ENCODE data around the gene ZC3H18. TPM values are rescaled to one million over a fixed set of nuclear protein-coding genes. Genes with fewer than 3 reads are reported as not detected.
A peak's percentile ranks its signal among the peaks of the same experiment; 100 is the strongest.

The ZC3H18 gene
- total and polyA plus RNA-seq, 5 donors from 2014 or later = 10.9 to 162 (median 13.6) TPM

DNA sequence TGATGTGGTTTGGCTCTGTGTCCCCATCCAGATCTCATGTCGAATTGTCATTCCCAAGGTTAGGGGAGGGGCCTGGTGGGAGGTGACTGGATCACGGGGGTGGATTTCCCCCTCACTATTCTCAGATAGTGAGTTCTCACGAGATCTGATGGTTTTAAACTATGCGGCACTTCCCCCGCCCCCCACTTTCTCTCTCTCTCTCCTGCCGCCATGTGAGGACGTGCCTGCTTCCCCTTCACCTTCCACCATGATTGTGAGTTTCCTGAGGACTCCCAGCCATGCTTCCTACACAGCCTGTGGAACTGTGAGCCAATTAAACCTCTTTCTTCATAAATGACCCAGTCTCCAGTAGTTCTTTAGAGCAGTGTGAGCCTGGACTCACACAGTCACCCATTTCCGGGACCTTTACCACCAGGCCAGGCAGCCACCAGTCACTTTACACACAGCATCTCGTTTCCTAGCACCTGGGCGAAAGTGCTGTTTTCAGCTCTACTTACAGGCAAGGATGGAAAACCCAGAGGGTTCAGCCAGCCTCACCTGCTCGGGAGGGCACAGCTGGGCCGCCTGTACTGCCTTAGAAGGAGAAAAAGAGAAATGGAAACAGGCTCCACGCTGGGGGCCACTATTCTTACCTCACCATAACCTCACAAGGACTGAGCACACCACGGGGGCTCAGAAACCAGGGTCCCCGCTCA, 13.8 kb upstream of the ZC3H18 start:
- Histone ChIP-seq H3K4me1 (ENCODE audit: control insufficient read depth, insufficient read depth, low read length, poor library complexity, severe bottlenecking) (no peaks in the 10 kb centered on the region), H3K36me3 (ENCODE audit: control insufficient read depth, insufficient read depth, low read length) (no peaks in the 10 kb centered on the region), H3K27ac (ENCODE audit: insufficient read depth, low read length, poor library complexity, severe bottlenecking) (no peak overlapping the region), H3K4me3 (ENCODE audit: low read depth, low read length) (no peak overlapping the region), H3K9me3 (ENCODE audit: control insufficient read depth in 2 of 2, low read length in 2 of 2) (no peaks in the 10 kb centered on the region), H3K27me3 (ENCODE audit: control insufficient read depth, insufficient read depth, low read length) (no peaks in the 10 kb centered on the region)
- no peak overlapping the region for H3K27ac Mint-ChIP-seq
- peaks cover 0 to 2% (median 0%) of the 10 kb centered on the region in 4 donors for H3K4me1 Mint-ChIP-seq
- peaks cover 22% of the 10 kb centered on the region for H3K27me3 Mint-ChIP-seq
- H3K9me3 Mint-ChIP-seq = peaks cover 0 to 1% (median 0%) of the 10 kb centered on the region in 7 donors
- DNase-seq = no peak
- no peaks in the 10 kb centered on the region for H3K36me3 Mint-ChIP-seq
- no peak for ATAC-seq (ENCODE audit: low read depth in 2 of 2)
- no peak overlapping the region for H3K4me3 Mint-ChIP-seq

DNA sequence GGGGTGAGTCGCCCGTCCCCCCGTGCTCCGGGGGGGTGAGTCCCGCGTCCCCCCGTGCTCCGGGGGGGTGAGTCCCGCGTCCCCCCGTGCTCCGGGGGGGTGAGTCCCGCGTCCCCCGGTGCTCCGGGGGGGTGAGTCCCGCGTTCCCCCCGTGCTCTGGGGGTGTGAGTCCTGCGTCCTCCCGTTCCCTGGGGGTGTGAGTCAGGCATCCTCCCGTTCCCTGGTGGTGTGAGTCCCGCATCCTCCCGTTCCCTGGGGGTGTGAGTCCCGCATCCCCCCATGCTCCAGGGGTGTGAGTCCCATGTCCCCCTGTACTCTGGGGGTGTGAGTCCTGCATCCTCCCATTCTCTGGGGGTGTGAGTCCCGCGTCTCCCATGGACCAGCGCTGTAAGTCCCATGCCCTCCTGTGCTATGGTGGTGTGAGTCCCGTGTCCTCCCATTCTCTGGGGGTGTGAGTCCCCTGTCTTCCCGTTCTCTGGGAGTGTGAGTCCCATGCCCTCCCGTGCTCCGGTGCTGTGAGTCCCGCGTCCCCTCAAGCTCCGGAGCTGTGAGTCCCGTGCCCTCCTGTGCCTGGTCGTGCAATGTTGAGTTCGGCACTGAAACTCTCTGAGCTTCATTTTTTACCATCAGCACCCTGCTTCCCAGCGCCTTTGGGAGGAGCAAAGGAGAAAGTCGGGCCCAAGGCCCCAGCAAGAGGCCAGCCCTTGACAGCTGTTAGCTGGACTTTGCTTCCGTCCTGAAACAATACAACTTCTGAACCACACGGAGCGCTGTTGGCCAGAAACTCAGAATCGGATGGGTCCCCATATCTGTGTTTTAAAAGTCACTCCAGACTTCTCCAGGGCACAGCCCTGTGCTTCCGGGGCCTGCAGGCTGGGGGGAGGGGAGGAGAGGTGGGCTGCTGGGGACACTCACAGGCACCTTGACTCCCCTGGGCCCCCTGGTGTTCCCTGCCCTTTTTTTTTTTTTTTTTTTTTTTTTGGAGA, 11.5 kb upstream of the ZC3H18 start:
- no peaks in the 10 kb centered on the region for H3K36me3 Mint-ChIP-seq
- Histone ChIP-seq H3K4me3 (ENCODE audit: low read depth, low read length) (no peak overlapping the region), H3K27me3 (ENCODE audit: control insufficient read depth, insufficient read depth, low read length) (no peaks in the 10 kb centered on the region), H3K36me3 (ENCODE audit: control insufficient read depth, insufficient read depth, low read length) (no peaks in the 10 kb centered on the region), H3K9me3 (ENCODE audit: control insufficient read depth in 2 of 2, low read length in 2 of 2) (no peaks in the 10 kb centered on the region), H3K27ac (ENCODE audit: insufficient read depth, low read length, poor library complexity, severe bottlenecking) (no peak overlapping the region), H3K4me1 (ENCODE audit: control insufficient read depth, insufficient read depth, low read length, poor library complexity, severe bottlenecking) (peaks cover 3% of the 10 kb centered on the region)
- H3K9me3 Mint-ChIP-seq = peaks cover 0 to 1% (median 0%) of the 10 kb centered on the region in 7 donors
- H3K27me3 Mint-ChIP-seq = peaks cover 13% of the 10 kb centered on the region
- H3K4me3 Mint-ChIP-seq = no peak overlapping the region
- peaks cover 0 to 5% (median 4%) of the 10 kb centered on the region in 4 donors for H3K4me1 Mint-ChIP-seq
- no peak overlapping the region for H3K27ac Mint-ChIP-seq
- ATAC-seq (ENCODE audit: low read depth in 2 of 2) (peak in 1 of 2 donors; percentile 31), DNase-seq (peak in 1 of 3 donors; percentile 50)

DNA sequence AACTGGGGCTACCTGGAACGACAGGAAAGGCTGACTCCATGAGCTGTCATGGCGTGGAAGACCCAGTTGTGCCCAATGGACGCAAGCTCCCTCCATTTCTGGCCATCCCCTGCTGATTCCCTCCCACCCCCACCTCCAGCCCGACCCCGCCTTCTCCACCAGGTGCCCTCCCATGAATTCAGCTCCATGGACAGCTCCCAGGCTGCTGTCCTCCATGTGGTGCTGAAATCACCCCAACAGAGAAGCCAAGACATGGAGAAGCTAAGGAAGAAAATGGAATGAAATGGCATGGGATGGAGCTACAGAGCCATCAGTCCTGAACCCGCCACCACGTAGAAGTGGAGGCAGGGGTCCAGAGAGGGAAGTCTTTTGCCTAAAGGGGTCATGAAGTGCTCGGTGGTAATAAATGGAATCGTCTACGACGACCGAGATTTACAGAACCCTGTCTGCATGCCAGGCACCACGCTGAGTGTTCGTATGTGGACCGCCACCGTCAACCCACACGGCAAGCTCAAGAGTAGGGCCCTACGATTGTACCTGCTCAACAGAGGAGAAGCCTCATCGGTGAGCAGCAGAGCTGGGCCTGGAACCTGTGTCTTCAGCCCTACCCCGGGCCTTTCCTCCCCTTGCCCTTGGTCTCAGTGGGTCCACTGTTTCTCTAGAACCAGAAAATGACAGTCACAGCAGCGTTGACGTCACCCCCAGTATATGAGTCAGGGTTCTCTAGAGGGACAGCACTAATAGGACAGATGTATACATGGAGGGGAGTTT, 9.3 kb upstream of the ZC3H18 start:
- H3K4me1 ChIP-seq (ENCODE audit: control insufficient read depth, insufficient read depth, low read length, poor library complexity, severe bottlenecking) = peaks cover 3% of the 10 kb centered on the region
- no peak overlapping the region for H3K27ac ChIP-seq (ENCODE audit: insufficient read depth, low read length, poor library complexity, severe bottlenecking)
- H3K4me1 Mint-ChIP-seq = peaks cover 0 to 5% (median 3%) of the 10 kb centered on the region in 4 donors
- H3K9me3 ChIP-seq (ENCODE audit: control insufficient read depth in 2 of 2, low read length in 2 of 2) = no peaks in the 10 kb centered on the region
- H3K4me3 Mint-ChIP-seq = peak overlapping the region in 1 of 4 donors; percentile 54
- no peaks in the 10 kb centered on the region for H3K27me3 ChIP-seq (ENCODE audit: control insufficient read depth, insufficient read depth, low read length)
- ATAC-seq (ENCODE audit: low read depth in 2 of 2) (no peak), DNase-seq (no peak)
- peaks cover 0 to 1% (median 0%) of the 10 kb centered on the region in 7 donors for H3K9me3 Mint-ChIP-seq
- H3K36me3 Mint-ChIP-seq = no peaks in the 10 kb centered on the region
- H3K27ac Mint-ChIP-seq = no peak overlapping the region
- peaks cover 13% of the 10 kb centered on the region for H3K27me3 Mint-ChIP-seq
- H3K4me3 ChIP-seq (ENCODE audit: low read depth, low read length) = no peak overlapping the region
- no peaks in the 10 kb centered on the region for H3K36me3 ChIP-seq (ENCODE audit: control insufficient read depth, insufficient read depth, low read length)

DNA sequence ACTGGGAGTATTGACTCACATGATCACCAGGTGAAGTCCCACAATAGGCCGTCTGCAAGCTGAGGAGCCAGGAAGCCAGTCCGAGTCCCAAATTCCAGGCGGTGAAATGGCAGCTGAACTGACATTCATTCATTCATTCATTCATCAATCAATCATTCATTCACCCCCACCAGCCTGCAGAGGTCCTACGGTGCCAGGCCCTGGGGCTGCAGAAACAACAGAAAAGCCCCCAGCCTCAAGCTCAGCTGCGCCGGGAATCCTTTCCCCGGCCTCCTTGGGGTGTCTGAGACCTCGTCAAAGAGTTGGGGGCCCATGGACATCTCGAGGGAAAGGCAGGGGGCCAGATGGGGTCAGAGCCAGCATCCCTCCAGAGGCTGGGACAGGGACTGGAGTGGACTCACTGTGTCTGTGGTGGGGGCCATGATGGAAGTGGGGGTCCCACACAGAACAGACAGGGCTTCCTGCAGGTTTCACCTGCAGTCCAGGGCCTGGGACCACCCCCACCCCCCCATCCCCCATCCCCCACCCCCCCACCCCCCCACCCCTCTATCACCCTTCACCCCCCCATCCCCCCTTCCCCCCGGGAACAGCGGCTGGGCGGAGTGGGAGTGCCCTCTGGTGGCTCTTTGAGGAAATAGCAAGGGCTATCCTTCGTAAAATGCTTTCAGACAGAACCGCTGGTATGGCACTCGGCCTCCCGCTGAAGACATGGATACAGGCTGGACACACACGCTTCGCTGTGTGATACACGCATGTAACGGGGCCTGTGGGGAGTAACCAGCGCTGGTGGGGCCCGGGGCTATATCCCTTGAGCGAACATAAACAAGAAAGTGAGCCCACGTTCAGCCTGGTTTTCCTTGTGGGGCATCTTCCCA, 8.5 kb upstream of the ZC3H18 start:
- peaks cover 0 to 5% (median 3%) of the 10 kb centered on the region in 4 donors for H3K4me1 Mint-ChIP-seq
- H3K9me3 ChIP-seq (ENCODE audit: control insufficient read depth in 2 of 2, low read length in 2 of 2) = no peaks in the 10 kb centered on the region
- peaks cover 3% of the 10 kb centered on the region for H3K4me1 ChIP-seq (ENCODE audit: control insufficient read depth, insufficient read depth, low read length, poor library complexity, severe bottlenecking)
- H3K9me3 Mint-ChIP-seq = peaks cover 0 to 1% (median 0%) of the 10 kb centered on the region in 7 donors
- no peaks in the 10 kb centered on the region for H3K36me3 ChIP-seq (ENCODE audit: control insufficient read depth, insufficient read depth, low read length)
- no peaks in the 10 kb centered on the region for H3K27me3 ChIP-seq (ENCODE audit: control insufficient read depth, insufficient read depth, low read length)
- H3K27ac Mint-ChIP-seq = peak overlapping the region in 1 of 3 donors; percentile 51
- ATAC-seq (ENCODE audit: low read depth in 2 of 2) (peak; percentile 45 to 70), DNase-seq (peak; percentile 43 to 48 (median 45))
- peaks cover 6% of the 10 kb centered on the region for H3K27me3 Mint-ChIP-seq
- H3K27ac ChIP-seq (ENCODE audit: insufficient read depth, low read length, poor library complexity, severe bottlenecking) = no peak overlapping the region
- H3K4me3 ChIP-seq (ENCODE audit: low read depth, low read length) = no peak overlapping the region
- H3K36me3 Mint-ChIP-seq = no peaks in the 10 kb centered on the region
- peak overlapping the region in 1 of 4 donors; percentile 54 for H3K4me3 Mint-ChIP-seq

DNA sequence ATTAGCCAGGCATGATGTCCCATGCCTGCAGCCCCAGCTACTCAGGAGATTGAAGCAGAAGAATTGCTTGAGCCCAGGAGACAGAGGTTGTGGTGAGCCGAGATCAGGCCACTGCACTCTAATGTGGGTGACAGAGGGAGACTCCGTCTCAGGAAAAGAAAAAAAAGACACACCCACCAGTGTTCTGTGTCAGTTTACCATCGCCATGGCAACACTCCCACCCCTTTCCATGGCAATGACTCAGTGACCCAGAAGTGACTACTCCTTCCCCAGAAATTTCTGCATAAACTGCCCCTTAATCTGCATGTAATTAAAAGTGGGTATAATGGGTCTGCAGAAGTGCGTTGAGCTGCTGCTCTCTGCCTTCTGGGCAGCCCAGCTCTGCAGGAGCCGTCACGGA, 4.0 kb upstream of the ZC3H18 start:
- Histone ChIP-seq H3K36me3 (ENCODE audit: control insufficient read depth, insufficient read depth, low read length) (no peaks in the 10 kb centered on the region), H3K27ac (ENCODE audit: insufficient read depth, low read length, poor library complexity, severe bottlenecking) (no peak overlapping the region), H3K9me3 (ENCODE audit: control insufficient read depth in 2 of 2, low read length in 2 of 2) (no peaks in the 10 kb centered on the region), H3K27me3 (ENCODE audit: control insufficient read depth, insufficient read depth, low read length) (no peaks in the 10 kb centered on the region), H3K4me1 (ENCODE audit: control insufficient read depth, insufficient read depth, low read length, poor library complexity, severe bottlenecking) (peaks cover 16% of the 10 kb centered on the region), H3K4me3 (ENCODE audit: low read depth, low read length) (no peak overlapping the region)
- H3K4me1 Mint-ChIP-seq = peaks cover 0 to 14% (median 7%) of the 10 kb centered on the region in 4 donors
- H3K27ac Mint-ChIP-seq = peak overlapping the region in 1 of 3 donors; percentile 7
- H3K27me3 Mint-ChIP-seq = no peaks in the 10 kb centered on the region
- no peaks in the 10 kb centered on the region for H3K36me3 Mint-ChIP-seq
- H3K4me3 Mint-ChIP-seq = peak overlapping the region in 2 of 4 donors; percentile 25 to 48
- no peak for DNase-seq
- no peaks in the 10 kb centered on the region for H3K9me3 Mint-ChIP-seq
- no peak for ATAC-seq (ENCODE audit: low read depth in 2 of 2)

DNA sequence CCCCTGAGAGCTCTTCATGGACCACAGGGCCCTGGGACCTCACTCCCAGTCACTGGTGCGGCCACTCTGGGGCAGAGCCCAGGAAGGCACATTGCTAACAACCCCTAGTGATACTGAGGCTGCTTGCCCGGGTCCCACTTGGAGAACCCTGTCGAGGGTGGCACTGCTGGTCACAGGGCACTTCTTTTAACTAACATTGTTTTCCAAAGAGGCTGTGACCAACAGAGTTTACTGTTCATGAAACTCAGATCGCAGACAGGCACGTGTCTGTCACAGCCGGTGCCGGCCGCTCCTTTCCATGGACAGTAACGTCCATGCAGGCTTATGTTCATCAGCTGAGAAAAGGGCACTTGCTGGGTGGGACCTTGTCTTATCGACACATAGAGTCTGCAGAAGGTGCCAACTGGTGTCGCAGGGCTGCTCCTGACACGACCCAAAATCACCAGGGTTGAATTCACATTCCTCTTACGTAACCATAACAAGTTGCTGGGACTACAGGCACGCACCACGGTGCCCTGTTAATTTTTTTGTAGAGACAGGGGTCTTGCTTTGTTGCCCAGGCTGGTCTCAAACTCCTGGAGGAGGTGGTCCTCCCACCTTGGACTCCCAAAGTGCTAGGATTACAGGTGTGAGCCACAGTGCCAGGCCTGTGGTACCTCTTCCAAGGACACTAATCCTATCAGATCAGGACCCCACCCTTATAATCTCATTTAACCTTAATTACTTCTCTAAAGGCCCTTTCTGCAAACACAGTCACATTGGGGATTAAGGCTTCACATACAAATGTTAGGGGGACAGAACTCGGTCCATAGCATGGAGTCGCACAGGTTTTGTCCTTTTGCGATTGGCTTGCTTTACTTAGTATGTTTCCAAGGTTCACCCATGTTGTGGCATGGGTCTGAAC, 1.2 kb upstream of the ZC3H18 start:
- H3K4me1 Mint-ChIP-seq = peaks cover 4 to 36% (median 17%) of the 10 kb centered on the region in 4 donors
- peak overlapping the region; percentile 60 for H3K4me3 ChIP-seq (ENCODE audit: low read depth, low read length)
- H3K9me3 Mint-ChIP-seq = no peaks in the 10 kb centered on the region
- peaks cover 28% of the 10 kb centered on the region for H3K4me1 ChIP-seq (ENCODE audit: control insufficient read depth, insufficient read depth, low read length, poor library complexity, severe bottlenecking)
- DNase-seq (no peak), ATAC-seq (ENCODE audit: low read depth in 2 of 2) (no peak)
- H3K27ac ChIP-seq (ENCODE audit: insufficient read depth, low read length, poor library complexity, severe bottlenecking) = peak overlapping the region; percentile 82
- H3K9me3 ChIP-seq (ENCODE audit: control insufficient read depth in 2 of 2, low read length in 2 of 2) = no peaks in the 10 kb centered on the region
- peak overlapping the region in 2 of 3 donors; percentile 84 to 88 for H3K27ac Mint-ChIP-seq
- H3K36me3 Mint-ChIP-seq = peaks cover 4% of the 10 kb centered on the region
- H3K36me3 ChIP-seq (ENCODE audit: control insufficient read depth, insufficient read depth, low read length) = peaks cover 14% of the 10 kb centered on the region
- peak overlapping the region; percentile 87 to 92 (median 91) for H3K4me3 Mint-ChIP-seq
- no peaks in the 10 kb centered on the region for H3K27me3 Mint-ChIP-seq
- no peaks in the 10 kb centered on the region for H3K27me3 ChIP-seq (ENCODE audit: control insufficient read depth, insufficient read depth, low read length)
